Hematopoietic multipotent progenitor cell treated with erythropoietin and hydrocortisone succinate and interleukin-3 and kit ligand, for 8 days (in vitro differentiated cells): ENCODE data around the gene FFAR2.
A peak's percentile ranks its signal among the peaks of the same experiment; 100 is the strongest.

ENCODE experiments used
- DNase-seq: peaks from one replicate; pipeline ENCODE4 v3.0.0-alpha.2; 2015

FFAR2 gene

GRCh38 chr19:35427187-35427586 lies 20.9 kb upstream of the FFAR2 start:
- DNase-seq = no peak

GRCh38 chr19:35429698-35430408 lies 18.2 kb upstream of the FFAR2 start:
- DNase-seq = no peak

- DNase-seq = no peak
Measured at GRCh38 chr19:35430409-35431144, 17.5 kb upstream of the FFAR2 start.

- no peak for DNase-seq
Measured at GRCh38 chr19:35431145-35431807, 16.8 kb upstream of the FFAR2 start.

GRCh38 chr19:35432911-35433310 lies 15.1 kb upstream of the FFAR2 start:
- no peak for DNase-seq

GRCh38 chr19:35433448-35433847 lies 14.6 kb upstream of the FFAR2 start:
- no peak for DNase-seq

GRCh38 chr19:35435896-35436295 lies 12.2 kb upstream of the FFAR2 start:
- no peak for DNase-seq

GRCh38 chr19:35436477-35437405 lies 11.3 kb upstream of the FFAR2 start:
- peak; percentile 49 for DNase-seq

GRCh38 chr19:35437406-35437951 lies 10.6 kb upstream of the FFAR2 start:
- no peak for DNase-seq

GRCh38 chr19:35438096-35438495 lies 10.0 kb upstream of the FFAR2 start:
- DNase-seq = no peak

GRCh38 chr19:35438527-35438926 lies 9.5 kb upstream of the FFAR2 start:
- no peak for DNase-seq

- no peak for DNase-seq
Measured at GRCh38 chr19:35439921-35440320, 8.1 kb upstream of the FFAR2 start.

- no peak for DNase-seq
Measured at GRCh38 chr19:35442091-35442490, 6.0 kb upstream of the FFAR2 start.

- DNase-seq = no peak
Measured at GRCh38 chr19:35444735-35445134, 3.3 kb upstream of the FFAR2 start.

GRCh38 chr19:35445826-35446593 lies 2.0 kb upstream of the FFAR2 start:
- DNase-seq = no peak

GRCh38 chr19:35449359-35450043 lies 1.4 kb downstream of the FFAR2 start:
- DNase-seq = no peak

- DNase-seq = no peak
Measured at GRCh38 chr19:35451338-35452096, 3.5 kb downstream of the FFAR2 start.

- no peak for DNase-seq
Measured at GRCh38 chr19:35454663-35455062, 6.6 kb downstream of the FFAR2 start.

- no peak for DNase-seq
Measured at GRCh38 chr19:35455616-35456201, 7.7 kb downstream of the FFAR2 start.

GRCh38 chr19:35457173-35457572 lies 9.1 kb downstream of the FFAR2 start:
- DNase-seq = no peak
